Measurements from ENCODE around the gene GALNS.

Gene GALNS

DNA sequence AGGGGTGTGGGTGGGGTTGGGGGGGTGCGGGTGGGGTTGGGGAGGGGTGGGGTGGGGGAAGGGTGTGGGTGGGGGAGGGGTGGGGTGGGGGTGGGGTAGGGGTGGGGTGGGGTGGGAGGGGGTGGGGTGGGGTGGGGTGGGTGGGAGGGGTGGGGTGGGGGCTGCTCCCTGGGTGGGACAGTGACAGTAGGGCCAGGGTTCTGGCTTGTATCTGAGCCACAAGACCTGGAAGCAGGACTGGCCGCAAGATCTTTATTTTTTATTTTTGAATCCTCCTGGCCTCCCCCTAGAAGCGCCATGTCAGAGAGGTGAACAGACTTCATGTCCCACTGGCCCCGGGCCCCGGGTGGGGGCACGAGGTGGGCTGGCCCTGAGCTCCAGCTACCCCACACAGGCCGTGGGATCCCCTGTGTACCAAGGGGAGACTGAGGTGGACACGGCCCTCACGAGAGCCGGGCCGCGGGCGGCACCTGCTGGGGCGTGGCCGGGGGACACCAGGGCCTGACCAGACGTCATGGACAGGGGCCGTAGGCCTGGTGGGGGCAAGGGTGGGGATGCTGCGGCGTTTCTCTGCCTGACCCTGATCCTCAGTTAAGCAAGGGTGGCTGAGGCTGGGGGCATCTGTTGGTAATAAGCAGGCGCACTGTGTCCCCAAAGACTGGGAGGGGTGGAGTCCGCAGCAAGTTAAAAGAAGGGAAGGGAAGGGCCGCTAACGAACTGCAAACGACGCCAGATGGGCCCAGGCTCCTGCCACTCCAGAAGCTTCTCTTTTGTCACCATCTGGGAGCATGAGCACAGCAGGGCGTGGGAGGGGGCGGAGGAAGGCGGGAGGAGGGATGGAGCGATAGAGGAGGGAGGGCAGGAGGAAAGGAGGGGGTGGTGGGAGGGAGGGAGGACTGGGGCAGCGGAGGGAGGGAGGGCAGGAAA lies 32.0 kb upstream of the GALNS start:
- DNase-seq, result no peak

DNA sequence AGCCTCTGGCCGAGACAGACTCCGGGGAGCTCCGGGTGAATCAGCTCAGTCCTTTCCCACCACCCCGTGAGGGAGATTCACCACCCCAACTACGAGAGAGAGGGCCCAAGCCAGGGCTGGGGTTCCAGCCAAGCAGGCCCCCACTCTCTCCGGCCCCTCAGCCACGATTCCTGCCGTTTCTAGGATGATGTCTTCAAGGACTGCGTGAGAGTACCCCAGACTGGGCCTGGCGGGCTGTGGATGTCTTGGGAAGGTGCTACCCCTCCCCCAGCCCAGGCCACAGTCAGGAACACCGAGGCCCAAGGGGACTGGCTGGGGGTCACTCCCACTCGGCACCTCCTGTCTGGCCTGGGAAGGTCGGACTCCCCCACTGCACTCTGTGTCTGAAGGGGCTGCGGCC lies 31.3 kb upstream of the GALNS start:
- DNase-seq, result no peak

DNA sequence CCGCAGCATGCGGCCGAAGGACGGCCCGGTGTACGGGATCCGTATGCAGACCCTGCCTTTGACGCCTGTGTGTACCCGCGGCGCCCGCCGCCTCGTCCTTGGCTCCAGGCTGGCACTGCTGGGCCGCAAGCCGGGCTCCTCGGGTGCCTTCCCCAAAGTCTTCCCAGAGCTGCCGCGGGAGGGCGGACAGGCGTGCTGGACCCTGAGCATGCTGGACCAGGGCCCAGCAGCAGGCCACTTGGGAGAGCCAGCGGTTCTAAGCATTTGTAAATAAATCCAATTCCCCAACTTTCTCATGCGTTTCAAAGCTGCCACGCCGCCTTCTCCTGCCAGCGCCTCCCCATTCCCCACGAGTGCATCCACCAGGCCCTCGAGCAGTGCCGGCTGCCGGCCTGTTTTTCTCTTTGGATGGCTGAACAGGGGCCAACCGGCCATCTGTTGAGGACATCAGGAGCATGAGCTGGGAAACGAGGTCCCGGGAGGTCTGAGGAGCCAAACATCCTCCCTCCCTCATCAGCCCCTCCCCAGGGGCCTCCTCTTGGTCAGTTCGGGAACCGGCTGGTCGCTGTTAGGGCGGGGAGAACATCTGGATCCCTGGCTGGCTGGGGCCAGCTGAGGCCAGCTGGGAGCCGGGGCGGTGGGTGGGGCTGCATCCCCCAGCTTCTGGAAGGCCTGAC lies 30.2 kb upstream of the GALNS start:
- no peak for DNase-seq

DNA sequence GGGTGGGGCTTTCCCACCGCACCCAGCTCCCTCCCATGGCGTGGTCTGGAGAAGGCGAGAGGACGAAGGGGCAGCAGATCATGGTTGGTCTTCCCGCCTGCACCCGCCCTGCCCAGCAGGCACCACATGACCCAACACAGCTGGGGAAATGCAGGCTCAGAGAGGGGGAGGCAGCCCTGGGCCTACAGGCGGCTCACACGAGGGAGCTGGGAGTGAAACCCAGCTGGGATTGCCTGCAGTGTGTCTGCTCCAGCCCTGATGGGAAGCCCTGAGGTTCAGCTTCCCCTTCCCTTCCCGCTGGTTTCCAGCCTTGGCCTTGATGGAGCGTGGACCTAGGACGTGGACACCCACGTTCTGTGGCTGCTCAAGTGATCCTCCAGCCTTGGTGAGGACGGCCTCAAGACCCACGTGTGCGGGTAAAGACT lies 29.7 kb upstream of the GALNS start:
- no peak for DNase-seq

DNA sequence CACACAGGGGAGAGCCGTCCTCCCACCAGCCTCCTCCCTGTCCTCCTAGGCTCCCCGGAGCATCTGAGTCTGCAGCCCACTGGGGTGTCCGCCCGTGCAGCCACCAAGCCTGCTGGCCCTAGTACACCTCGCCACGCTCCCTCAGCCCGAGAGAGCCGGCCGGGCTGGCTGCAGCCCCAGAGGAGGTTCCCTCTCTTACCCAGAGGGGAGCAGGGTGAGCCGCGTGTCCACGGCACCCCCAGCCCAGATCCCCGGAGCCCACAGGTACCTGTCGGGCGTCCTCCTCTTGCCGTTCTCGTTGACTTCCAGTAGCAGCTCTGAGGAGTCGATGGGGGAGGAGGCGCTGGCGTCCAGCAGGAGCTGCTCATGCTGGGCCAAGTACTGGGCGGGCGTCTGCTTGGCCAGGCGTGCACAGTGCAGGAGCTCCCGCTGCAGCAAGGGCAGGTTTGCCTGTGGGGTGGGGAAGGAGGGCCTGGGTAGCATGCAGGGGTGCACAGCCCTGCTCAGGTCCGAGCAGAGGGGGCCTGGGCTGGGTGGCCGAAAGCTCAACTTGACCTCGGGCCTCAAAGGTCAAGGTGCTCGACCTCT lies 29.0 kb upstream of the GALNS start:
- DNase-seq, result no peak

DNA sequence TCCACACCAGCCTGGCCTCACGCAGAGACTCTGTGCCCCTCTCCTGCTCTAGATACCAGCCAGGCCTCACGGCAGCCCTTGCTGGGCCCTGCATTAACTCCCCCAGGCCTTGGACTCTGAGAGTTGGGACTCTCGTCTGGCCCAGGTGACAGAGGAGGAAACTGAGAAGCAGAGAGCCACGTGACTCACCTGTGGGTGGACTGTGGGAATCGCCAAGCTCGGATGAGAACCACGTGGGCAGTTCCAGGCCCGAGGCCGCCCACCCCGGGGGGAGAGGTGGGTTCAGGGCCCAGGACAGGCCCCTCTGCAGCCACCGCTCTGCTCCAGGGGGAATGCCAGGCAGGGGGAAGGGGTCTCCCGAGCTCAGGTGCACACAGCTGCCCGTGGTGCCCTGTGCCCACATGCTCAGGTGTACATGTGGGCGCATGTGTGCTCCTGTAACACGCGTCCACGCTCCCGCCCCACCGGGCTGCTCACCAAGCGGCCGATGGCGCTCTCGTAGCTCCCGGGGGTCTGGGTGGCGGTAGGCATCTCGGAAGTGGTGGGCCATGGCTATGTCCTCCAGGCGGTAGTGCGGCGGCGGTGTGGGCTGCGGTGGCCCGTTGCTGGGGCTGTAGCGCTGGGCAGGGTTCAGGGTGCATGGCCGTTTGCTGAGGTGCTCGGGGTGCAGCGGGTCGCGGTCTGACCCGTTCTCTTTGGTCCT lies 28.0 kb upstream of the GALNS start:
- no peak for DNase-seq

DNA sequence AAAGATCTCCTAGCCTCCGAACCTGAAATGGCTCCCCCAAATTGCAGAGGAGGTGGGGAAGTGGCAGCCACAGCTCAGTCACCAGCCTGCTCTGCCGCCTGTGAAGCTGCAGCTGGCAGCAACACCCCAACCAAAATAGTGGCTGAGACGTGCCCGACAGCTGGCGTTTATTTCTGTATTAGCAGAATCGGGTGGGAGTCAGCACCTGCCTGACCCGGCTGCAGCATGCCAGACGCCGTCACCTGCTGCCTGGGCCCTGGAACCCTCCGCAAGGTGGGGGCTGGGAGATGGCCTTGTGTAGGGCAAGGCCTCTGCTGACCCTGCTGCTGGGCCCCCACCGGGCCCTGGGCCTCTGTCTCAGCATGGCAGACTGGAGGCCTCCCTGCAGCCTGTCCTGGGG lies 27.2 kb upstream of the GALNS start:
- DNase-seq, result peak; percentile 65

DNA sequence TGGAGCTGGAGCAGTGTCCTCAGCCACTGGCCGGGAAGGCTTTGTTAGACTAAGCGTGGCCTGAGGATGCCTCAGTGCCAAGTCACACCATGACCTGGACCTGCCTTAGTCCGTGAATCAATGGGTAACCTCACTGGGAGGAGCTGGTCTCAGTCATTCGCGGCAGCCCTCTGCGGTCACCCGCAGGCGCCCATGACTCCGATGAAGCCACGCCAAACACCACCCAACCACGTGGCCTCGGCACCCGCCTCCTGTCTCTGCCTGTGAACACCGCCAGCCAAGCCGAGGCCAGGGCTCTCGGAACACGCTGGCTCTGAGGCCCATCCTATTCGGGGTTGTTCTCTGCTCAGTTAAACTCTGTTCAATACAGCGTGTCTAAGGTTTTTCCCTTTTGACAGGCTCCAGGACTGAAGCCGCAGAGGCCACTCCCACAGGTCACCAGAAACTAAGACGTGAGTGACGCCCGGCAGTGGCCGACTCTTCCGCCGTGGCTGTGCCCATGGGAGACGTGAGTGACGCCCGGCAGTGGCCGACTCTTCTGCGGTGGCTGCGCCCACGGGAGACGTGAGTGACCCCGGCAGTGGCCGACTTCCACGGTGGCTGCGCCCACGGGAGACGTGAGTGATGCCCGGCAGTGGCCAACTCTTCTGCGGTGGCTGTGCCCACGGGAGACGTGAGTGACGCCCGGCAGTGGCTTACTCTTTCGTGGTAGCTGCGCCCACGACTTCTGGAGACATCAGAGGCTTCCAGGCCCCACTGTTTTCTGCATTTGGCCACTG lies 26.6 kb upstream of the GALNS start:
- no peak for DNase-seq

DNA sequence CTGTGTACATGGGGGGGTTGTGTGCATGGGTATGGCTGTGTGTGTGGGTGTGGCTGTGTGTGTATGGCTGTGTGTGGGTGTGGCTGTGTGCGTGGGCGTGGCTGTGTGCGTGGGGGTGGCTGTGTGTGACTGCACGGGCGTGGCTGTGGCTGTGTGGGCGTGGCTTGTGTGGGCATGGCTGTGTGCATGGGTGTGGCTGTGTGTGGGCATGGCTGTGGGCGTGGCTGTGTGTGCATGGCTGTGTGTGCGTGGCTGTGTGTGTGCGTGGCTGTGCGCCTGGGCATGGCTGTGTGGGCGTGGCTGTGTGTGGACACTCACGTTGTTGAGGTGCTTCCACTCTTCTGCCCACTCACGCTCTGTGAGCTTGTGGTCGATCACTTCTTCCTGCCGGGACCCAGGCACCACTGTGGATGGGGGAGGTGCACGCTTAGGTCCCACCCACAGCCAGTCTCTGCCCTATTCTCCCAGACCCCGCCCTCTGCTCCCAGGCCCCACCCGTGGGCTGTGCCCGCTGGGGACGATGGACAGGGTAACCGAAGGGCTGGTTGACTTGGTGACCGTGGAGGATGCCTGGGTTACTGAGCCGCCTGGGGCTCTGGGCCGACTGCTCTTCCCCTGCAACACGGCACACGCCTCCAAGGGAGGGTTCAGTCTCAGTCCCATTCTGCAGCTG lies 25.7 kb upstream of the GALNS start:
- no peak for DNase-seq

DNA sequence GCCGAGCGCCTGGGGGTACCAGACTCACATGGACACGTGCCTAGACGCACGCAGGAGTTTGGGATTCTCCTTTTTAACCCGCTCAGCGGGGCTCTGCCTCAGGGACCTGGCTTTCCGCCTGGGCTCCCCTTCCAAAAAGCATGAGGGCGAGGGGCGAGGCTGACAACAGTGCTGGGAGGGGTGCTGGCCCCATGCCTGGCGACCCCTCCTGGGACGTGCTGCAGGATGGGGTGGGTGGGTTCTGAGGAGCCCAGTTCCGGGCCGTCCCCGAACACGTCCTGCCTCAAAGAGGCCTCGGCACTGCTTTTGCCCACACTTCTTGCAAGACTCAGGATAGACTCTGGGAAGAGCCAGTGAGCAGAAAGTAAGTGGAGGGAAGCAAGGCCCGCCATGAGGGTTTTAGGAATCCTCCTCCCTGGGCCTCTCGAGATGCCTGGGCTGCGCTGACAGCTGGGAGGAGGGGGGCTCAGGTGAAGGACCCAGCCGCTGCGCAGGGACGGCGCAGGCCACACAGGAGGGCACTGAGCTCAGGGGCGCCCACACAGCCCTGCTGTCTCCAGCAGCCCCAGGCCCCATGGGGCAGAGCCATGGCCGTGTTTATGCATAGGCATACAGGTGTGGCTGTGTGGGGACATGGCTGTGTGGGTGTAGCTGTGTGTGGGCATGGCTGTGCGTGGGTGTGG lies 25.1 kb upstream of the GALNS start:
- no peak for DNase-seq

DNA sequence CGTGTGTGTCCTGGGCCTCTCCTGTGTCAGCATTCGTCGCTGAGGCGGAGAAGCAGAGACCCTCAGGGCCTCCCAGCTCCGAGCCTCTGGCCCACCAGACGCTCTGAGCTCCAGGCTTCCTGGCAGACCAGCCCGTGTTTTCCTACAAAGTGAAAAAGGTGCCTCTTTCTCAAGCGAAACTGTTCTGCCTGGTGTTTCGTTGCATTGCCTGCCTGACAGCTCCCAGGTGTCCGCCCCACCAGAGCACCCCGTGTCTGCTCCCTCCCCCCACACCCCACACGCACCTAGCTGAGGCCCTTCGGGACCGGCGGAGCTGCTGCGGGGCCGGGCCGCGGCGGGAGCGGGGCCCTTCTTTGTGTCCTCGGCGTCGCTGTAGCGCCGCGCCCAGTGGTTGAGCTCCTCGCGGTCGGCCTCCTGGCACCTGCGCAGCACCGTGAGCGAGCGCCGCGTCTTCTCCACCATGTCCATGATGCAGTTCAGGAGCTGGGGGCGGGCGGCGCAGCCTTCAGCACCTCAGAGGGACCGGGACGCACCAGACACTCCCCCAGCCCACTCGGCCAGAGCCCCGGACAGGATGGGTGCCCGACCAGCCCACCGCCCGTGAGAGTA lies 24.4 kb upstream of the GALNS start:
- no peak for DNase-seq

DNA sequence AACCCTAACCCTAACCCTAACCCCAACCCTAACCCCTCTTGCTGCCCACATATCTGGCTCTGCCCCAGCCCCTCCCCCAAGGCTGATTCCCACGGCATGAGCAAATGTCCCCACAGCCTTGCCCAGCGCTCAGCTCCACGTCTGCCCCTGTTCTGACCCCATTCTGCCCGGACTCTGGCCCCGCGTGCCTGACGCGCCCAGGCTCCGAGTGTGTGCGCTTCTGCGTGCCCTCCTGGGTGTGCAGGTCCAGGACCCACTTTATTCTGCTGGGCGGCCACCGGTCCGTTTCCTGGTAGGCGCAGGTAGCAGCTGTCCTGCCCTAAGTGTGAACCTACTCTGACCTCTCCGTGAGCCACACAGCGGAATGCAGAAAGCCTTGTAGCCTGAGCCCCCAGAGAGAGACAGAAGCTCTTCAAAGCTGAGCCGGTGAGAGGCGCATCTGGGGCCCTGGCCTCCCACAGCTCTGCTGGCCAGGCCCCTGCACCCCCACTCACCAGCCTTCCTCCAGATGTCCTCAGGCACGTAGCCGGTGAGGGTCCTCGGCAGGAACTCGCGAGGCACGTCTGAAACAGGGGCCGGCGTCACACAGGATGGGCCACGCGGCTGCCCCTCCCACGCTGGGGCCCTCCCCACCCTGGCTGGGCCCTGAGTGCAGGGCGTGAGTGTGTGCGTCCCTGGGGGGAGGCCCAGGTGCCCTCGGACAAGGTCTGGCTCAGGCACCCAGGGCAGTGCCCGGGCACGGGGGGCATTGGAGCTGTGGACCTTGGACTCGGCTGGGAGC lies 23.7 kb upstream of the GALNS start:
- no peak for DNase-seq

DNA sequence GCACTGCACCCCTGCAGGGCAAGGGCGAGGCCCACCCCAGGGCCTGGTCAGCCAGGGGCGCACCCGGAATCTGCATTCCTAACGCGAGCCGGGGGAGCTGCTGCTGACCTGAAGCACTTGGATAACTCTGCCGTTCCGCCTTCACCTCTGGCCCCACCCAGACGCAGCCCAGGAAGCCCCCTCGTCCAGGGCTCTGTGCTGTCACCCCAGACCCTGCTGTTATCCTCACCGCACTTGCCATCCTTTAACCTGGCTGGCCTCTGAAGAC lies 23.0 kb upstream of the GALNS start:
- DNase-seq, result no peak

DNA sequence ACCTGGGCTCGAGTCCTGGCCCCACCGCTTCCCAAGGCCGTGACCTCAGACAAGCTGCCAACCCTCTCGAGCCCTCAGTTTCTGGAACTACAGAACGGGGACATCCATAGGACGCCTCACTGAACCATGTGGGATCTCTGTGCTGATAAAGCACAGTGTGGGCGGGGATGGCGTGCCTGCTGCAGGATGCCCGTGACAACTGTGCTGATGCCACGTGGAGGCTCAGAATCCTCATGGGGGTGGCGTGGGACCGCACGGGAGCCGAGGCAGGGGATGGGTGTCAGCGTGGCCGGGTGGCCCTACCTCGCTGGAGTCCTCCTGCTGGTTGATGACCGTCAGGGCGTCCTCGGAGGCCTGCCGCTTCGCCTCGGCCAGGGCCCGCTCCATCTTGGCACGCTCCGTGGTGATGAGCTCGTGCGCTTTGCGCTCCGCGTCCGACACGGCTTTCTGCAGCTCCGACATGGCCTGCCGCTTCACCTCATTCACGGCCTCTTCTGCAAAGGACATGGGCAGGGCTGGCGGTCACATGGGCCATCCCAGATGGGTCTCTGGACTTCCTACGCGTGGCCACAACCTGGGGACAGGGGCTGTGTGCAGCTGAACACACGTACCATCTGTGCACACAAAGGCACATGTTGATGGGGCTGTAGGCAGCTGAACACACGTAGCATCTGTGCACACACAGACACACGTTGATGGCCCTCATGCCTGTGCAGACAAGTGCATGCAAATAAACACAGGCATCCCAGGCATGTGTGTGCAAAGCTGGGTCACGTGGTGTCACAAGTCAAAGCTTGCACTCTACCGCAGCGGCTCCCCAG lies 22.4 kb upstream of the GALNS start:
- no peak for DNase-seq

DNA sequence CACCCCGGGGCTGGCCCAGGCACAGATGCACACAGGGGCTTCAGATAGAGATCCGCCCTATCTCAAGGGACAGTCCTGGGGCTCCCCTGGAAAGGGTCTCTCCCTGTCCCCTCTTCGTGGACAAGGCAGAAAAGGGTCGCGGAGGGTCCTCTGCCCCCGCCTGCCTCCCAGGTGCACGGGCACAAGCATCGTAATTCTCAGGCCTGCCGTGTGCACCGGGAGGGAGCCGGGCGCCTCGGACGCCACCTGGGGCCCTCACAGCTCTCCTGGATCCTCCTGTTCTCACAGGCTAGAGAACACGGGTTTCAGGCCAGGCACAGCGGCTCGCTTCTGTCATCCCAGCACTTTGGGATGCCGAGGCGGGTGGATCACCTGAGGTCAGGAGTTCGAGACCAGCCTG lies 21.6 kb upstream of the GALNS start:
- no peak for DNase-seq

DNA sequence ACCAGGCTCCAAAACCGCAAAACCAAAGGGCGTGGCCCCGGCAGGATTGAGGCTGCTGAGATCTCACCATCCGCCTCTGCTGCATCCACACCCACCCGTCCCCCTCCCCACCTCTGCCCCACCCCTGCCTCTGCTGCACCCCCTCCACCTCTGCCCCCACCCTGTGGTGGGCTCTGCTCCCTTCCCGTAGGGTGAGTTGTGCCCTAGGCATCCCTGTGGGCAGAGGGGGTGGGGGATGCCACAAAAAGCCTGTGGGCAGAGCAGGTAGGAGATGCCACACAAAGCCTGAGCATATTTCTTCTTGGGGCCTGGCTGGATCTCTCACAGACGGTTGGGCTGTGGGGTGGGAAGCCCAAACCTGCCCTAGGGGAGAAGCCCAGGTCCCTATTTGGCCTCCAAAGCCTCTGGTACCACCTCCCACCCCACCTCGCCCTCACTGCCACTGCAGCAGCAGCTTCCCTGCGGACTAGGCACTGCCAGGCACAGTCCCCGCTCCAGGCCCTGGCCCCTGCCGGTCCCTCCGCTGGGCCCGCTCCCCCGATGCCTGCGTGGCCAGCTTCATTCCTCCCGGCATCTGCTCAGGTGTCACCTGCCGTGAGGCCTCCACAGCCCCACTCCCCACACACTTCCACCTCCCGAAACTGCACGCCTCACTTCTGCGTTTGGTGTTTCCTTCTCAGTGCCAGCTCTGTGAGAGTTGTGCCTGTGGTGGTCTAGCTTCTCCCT lies 21.0 kb upstream of the GALNS start:
- no peak for DNase-seq

DNA sequence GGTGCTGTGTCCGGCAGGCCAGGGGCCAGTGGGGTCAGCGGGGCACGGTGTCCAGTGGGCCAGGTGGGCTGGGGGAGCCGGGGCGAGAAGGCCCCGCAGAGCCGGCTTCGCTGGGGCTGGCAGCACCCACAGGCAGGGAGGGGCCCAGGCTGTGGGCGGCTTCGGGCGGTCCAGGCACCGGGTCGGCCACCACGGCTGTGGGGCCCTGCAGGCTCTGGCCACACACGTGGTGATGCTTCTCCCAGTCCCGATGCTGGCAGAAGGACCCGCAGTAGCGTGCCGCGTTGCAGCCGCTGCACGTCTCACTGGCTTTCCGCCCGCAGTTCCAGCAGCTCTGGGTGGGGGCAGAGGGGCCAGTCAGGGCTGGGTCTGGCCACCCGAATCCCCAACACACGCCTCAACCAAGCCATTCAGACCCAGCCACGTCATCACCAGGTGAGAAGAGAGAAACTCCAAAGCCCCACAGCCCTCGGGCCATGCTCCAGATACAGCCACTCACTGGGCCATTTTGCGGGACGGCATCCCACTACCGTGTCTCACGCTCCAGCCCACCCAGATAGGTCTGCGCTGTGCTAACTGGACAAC lies 20.3 kb upstream of the GALNS start:
- DNase-seq, result no peak

DNA sequence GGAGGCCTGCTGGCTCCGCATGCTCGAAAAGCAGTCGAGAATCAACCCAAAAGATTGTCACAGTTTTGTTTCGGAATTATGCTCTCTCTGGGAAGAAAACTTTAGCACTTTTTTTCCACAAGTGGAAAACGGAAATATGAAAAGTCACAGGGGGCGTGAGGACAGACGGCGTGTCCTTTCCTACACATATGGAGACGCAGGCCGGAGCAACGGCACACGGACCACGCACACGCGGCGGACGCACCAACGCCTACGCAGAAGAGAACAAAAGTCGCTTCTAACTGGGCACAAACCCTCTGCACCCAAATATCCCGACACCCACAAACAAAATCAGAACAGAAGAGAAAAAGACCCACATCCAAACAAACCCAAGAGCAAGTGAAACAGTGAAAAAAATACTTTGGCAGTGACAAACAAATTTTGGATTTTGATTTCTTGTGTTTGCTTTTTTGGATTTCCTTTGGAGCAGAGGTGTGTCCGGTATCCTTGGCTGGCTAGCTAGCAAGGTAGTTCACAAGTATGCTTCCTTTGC lies 19.0 kb upstream of the GALNS start:
- no peak for DNase-seq
